Measurements from ENCODE around the gene ANKRD11.
"Not testable (repeated sequence)": the region's sequence is repeated elsewhere in the genome, so short reads cannot be mapped to it uniquely, and the experiment has no call there.

Gene ANKRD11

DNA sequence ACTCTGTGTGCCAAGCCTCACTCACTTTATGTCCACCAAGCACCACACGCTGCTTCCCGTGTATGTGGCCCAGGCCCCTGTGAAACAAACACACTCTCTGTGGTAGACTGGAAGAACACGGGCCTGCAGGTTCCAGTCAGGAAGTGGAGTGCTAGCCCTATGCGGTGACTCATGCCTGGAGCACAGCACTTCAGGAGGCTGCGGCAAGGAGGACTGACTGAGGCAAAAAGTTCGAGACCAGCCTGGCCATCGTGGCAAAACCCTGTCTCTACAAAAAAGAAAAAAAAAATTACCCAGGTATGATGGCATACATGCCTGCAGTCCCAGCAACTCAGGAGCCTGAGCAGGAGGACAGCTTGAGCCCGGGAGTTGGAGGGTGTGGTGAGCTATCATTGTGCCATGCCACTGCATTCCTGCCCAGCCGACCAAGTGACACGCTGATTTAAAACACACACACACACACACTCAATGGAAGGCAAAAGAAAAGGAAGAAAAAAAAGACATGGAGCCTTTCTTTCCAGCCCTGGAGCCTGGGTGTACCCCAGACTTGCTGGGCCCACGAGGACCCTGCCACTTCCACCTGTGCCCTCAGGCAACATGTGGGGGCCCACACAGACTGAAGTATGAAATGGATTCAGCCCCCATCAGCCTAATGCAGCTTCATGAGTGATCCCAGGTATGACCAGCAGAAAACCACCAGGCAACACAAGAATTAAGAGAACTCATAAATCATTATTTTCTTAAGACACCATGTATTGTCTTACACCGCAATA lies 126.6 kb downstream of the ANKRD11 start:
- DNase-seq (ENCODE audit: low read depth), result peak; percentile 83

DNA sequence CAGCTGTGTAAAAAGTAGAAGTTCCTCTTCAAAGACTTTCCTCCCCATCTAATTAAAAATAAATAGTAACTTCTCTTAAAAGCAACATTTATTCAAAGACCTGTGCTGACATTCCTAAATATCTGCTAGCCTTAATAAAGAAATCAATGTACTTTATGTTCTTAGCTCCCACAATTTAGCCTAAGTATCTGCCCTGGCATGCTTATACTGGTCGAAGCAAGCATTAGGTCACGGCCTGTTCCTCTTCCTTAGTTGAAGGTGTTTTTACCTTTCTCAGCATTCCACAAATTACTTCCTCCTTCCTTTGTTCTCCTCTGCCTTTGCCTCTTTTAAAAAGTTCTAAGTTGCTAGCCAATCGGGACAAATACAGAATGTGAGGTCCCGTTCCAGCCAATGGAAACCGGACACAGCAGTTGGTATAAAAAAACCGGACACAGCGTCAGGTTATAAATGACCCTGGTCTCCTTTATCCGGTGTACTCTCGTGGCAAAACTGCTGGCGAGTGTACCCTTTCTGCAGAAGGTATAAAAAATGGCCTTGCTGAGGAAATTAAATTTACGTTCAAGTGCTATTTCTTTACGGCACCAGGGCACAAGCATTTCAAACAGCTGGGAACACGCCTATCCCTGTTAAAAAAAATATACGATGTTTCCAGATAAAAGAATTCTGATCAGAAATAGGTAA lies 127.7 kb downstream of the ANKRD11 start:
- not testable (repeated sequence) for DNase-seq (ENCODE audit: low read depth)

DNA sequence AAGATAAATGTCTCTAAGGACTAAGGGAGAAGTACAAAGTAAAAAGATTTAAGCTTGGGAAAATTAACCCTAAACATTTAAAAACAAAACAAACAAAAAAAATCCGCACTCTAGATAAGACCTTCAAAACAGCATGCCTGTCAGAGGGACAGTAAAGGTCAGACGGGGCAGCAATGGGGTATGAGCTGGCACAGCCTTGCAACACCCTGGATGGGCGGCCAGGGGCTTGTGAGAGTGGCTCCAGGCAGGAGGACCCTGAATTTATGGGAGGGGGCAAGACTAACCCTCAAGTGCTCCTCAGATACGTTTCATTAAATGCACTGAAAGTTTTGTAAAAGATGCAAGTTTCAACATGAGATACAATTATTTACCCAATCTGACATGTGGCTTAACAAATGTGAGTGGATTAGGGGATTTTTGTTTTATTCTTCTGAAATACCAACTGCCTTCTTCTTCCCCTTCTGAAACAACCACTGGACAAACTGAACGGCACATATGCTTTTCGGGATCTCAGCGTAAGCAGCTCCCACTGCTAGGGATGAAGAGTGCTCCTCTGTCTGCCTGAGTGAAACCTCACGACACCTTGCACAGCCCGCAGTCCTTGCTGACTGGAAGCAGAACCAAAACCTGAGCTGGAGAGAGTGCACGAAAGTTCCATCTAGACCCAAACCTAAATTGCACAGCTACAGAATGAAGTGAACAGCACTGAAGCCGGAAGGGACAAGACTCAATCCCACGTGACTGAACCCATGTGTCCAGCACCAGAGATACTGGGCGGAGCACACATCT lies 128.4 kb downstream of the ANKRD11 start:
- DNase-seq (ENCODE audit: low read depth), result peak; percentile 29

DNA sequence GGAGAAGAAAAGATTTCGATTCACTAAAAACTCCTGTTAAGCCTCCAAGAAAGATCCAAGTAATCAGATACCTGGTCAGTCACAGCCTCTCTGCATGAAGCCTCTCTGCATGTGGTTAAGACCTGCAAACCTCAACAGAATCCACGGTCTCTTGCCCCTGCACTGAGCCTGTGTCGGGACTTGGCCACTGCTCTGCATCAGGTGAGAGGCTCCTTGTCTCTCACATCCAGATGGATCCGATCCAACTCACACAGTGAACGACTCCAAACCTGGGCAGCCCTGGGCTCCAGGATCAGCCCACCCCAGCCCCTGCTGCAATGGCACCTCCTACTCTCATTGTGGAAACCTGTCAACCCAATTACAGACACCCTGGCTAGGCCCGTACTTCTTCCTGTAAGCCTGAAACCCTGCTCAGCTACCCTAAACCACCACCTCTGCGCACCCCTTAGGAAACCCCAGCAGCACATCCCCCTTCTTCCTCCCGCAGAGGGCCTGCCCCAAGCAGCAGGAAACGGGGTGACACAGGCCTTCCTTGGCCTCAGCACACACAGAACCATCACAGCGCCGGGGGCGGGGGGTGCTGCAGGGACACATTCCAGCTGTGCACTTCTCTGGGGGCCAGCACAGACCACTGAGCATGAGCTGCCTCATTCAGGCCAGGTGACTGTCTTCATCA lies 129.5 kb downstream of the ANKRD11 start:
- DNase-seq (ENCODE audit: low read depth), result no peak

DNA sequence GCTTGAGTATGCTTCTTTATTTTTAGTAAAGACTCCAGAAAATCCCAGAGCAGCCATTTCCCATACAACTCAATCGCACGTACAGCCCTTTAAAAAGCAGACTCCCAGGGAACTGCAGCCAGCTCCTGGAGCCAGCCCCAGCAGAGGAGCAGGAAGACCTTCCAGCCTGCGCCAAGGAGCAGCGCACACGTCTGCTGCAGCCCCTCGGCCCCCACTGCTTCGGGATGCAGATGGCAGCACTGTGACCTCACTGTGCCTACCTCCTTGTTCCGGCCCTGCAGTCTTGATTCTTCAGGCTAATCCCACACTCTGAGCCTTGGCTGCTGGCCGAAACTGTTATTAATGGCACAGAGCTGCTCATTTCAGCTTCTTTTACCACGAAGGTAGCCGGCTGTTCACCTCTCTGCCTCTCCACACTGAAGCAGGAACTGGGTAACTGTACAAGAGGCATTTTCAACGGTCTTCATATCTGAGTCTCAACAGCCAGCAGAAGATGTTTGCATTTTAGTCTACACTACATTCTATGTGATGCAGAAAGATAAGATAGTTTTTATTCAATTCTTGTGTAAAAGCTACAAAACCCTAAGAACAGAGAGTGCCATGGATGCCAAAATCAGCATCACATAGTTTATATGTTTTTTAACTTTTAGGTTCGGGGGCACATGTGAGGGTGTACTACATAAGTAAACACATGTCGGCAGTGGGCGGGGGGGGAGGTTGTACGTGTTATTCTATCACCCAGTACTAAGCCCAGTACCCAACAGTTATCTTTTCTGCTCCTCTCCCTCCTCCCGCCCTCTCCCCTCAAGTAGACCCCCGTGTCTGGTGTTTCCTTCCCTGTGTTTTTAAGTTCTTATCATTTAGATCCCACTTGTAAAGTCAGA lies 130.9 kb downstream of the ANKRD11 start:
- DNase-seq (ENCODE audit: low read depth), result peak; percentile 65

DNA sequence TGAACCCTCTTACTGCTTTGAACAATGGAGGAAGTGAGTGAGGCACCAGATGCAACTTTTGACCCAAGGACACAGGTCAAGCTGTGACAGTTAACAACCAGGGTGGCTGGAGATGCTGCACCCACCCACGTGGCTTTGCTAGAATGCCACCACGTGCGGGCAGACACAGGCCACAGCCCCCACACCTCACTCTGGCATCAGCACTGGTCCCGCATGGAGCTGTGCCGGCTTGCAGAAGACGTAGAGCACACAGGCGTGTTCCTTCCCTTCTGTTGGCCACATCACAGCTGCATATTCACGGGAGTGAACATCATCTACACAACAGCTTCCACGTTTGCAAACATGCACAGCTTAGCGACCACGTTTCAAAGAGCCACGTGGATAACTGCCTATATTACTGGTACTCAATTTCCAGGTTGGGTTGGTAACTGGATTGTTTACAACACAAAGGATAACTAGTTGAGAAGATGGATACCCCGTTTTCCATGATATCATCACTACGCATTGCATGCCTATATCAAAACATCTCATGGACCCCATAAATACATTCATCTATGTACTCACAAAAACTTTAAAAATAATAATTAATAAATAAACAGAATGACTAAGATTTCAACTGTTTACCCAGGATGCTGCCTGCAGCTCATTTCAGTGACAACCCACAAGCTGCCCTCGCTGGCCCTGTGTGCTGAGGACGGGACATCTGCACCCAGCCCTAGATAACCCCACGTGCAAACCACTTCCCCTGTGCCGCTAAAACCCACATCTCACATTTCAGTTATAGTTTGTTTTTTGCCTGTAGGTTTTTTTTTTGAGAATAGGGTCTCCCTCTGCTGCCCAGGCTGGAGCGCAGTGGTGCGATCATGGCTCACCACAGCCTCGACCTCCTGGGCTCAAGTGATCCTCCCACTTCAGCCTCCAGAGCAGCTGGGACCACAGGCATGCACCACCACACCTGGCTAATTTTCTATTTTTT lies 132.0 kb downstream of the ANKRD11 start:
- DNase-seq (ENCODE audit: low read depth), result no peak

DNA sequence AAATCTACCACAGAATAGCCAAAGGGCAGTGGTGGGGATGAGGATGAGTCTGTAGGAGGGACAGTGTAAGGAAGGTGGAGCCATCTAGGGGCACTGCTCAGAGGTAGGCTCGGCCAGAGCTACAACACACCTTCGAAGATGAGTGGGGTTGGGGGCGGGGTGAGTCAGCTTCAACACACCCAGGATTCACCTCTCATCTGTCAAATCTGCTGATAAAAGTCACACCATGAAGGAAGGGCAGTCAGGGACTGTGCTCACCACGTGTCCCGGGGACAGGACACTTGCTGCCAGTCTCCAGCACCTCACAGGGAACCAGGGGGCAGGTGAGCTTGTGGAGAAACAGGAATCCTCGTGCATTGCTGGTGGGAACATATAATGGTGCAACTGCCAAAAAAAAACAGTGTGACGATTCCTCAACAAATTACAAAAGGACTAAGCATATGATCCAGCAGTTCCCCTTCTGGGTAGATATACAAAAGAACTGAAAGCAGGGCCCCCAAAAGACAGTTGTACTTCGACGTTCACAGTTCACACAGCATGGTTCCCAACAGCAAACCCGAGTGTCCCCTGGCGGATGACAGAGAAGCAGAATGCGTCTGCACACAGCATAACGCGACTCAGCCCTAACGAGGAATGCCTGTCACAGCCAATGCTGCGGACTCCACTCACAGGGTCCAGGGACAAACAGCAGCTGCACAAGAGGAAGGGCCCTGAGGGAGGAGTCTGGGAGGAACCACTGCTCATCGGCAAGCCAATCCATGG lies 133.1 kb downstream of the ANKRD11 start:
- no peak for DNase-seq (ENCODE audit: low read depth)

DNA sequence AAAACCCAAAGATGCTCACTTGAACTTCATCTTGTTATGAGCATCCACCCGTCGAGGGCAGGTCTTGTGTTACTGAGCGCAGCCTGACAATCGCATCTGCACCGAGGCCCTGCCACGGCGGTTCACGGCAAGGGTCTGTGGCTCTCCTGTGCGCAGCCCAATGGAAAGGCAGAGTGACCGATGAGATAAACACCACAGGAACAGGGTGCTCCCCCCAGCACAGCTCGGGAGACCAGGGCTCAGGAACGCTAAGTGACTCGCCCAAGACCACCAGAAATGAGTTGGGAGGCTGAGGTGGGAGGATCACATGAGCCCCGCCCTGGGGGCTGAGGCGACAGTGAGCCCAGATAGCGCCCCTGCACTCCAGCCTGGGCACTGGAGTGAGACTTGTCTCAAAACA lies 134.7 kb downstream of the ANKRD11 start:
- DNase-seq (ENCODE audit: low read depth), result no peak

DNA sequence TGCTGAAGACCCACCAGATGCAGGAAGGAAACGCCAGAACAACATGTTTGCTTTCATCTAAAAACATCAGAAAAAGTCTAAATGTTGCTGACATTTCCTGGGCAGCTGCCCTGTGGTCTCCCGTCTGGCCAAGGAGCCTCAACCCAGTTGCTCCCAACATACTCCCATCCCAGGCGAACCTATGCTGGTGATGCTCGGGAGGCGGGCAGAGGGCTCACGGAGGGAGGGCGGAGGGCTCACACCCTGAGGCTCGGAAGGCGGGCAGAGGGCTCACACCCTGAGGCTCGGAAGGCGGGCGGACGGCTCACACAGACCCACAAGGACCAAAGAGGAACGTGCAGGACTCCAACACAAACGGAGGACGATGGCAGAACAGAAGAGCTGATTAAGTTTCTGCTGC lies 135.4 kb downstream of the ANKRD11 start:
- no peak for DNase-seq (ENCODE audit: low read depth)

DNA sequence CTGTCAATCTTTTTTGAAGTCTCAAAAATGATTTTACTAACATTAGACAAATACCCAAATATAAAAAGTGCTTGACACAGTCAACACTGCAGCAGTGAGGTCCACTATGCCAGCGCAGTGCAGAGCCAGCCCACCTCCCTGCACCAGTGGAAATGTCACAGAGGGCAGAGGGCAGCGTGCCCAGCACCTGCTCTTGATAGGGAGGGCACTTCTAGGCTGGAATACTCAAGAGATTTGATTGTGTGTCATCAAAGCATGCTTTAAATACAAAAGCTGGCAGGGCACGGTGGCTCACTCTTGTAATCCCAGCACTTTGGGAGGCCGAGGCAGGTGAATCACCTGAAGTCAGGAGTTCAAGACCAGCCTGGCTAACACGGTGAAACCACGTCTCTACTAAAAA lies 136.0 kb downstream of the ANKRD11 start:
- no peak for DNase-seq (ENCODE audit: low read depth)

DNA sequence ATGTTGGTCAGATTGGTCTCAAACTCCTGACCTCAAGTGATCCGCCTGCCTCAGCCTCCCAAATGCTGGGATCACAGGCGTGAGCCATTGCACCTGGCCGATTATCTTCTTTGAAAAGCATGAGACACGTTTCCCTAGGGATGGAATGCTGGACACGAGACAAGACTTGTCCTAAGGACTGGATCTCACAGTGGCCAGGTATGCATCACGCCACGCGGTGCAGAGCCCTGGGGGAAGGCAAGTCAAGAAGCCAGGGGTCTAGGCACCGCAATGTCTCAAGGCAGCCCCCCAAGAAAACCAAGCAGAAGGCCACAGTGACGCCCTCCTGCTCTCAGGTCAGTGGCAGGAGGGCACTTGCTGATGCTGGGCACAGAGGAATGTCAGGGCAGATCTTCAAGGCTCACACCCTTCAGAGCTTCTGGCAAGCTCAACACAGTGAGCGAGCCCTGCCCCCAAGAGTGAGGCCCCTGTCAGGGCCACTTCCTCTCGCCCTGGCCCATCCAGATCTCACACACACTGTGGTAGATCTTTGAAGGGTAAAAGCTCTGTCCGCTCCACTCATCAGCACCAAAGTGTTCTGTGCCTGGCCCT lies 138.2 kb downstream of the ANKRD11 start:
- no peak for DNase-seq (ENCODE audit: low read depth)

DNA sequence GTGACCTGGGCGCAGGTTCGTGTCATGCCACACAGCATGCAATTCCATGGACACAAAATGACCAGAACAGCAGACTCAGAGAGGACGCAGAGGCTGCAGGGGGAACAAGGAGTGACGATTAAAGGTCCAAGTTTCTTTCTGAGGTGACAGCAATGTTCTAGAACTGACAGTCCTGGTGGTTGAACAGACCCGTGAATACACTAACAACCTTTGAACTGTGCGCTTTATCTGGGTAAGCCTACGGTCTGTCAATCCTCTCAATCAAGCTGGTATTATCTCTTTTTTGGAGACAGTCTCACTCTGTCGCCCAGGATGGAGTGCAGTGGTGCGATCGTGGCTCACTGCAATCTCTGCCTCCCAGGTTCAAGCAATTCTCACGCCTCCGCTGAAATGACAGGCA lies 138.7 kb downstream of the ANKRD11 start:
- DNase-seq (ENCODE audit: low read depth), result no peak

DNA sequence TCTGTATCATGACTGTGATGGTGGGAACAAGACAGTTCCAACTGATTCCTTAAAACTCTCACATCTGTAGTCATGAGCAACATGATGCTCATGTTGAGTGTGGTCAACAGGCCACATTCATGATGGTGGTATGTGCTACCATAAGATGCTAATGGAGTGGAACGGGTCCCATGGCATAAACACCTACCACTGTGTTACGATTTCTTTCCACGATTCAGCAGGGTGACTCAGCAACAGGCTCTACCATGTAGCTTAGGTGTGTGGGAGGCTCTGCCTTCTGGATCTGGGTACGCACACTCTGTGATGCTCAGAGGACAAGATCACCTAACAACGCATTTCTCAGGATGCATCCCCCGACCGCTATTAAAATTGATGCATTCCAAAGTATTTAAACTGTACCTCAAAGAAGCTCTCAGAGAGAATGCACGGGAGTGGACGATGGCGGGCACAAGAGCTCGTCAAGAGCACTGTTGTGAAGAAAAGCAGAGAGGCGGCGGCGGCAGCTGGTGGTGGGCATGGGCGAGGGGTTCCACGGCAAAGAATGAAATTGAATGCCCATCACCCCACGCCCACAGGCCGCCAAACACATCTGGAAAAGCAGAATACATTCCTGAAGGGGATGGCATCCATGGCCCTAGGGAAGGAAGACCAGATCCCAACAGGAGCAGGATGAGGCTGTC lies 139.5 kb downstream of the ANKRD11 start:
- DNase-seq (ENCODE audit: low read depth), result peak; percentile 53

DNA sequence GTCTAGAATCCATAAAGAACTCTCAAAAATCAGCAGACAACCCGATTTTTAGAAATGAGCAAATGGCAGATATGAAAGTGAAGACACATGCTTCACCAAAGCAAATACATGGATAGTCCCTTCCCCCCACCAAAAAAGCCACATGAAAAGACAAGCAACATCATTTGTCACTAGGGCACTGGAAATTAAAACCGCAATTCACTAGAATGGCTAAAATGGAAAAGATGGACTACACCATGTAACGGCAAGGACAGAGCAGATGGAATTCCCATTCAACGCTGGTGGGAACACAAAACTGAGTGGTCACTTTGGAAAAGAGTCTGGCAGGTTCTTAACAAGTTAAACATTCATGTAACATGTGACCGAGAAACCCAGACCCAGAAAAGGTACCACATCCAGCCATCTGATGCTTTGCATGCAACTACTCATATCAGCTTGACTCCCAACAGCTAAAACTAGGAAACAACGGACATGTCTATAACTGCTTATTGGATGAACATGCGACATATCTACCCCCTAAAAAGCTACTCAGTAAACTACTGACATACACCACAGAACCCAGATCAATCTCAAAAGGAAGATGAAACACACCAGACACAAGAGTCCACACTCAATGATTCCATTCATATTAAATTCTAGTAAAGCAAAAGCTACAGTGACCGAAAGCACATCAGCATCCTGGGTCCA lies 140.3 kb downstream of the ANKRD11 start:
- no peak for DNase-seq (ENCODE audit: low read depth)

DNA sequence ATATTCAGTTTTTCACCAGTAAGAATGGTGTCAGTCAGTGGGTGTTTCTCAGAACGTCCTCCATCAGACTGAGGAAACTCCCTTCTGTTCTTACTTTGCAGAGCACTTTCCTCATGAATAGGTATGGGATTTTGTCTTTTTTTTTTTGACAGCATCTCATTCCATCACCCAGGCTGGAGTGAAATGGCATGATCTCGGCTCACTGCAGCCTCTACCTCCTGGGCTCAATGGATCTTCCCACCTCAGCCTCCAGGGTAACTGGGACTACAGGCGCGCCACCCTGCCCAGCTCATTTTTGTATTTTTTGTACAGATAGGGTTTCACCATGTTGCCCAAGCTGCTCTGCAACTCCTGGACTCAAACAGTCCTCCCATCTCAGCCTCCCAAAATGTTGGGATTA lies 142.6 kb downstream of the ANKRD11 start:
- no peak for DNase-seq (ENCODE audit: low read depth)

DNA sequence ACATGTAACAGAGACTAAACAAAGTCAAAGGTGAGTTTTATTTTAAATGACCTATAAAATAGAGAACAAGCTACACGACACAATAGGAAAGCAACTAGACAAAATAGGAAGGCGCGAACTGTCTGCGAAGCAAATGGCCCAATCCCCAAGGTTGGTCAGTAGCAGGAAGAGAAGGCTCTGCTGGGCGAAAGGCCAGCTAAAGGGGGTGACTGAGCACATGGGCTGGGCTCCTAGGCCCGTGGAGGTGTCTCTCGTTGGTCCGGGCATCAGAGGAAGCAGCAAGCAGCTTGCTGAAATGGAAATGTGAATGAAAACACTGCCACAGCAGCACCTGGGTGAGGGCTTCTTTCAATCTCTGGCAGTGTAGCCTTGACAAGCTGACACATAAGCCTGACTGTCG lies 143.5 kb downstream of the ANKRD11 start:
- no peak for DNase-seq (ENCODE audit: low read depth)

DNA sequence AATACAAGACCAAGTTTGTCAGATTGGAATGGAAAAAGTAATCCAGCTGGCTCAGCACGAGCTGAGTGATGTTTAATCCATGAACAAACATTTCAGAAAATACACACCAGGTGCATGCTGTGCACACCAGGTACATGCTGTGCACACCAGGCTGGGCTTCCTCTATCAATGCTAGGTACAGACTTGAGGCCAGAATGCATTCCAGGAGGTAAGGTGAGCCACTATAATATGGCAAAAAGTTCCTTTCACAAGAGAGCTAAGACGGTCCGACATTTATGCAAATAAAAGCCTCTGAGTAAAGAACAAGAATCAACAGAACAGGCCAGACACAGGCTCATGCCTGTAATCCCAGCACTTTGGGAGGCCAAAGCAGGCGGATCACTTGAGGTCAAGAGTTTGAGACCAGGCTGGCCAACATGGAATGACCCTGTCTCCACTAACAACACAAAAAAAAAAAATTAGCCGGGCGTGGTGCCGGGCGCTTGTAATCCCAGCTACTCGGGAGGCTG lies 144.7 kb downstream of the ANKRD11 start:
- no peak for DNase-seq (ENCODE audit: low read depth)

All from amniotic epithelial cell (primary cell).